ENCODE results near the gene CPNE7. TPM values are rescaled to one million over a fixed set of nuclear protein-coding genes. Genes with fewer than 3 reads are reported as not detected.

Gene CPNE7
- total and polyA plus RNA-seq, 2 donors (not counting 1 experiment from before 2014, with no cell fraction given) = 0.51 to 0.76 TPM

GRCh38 chr16:89571636-89572035 lies 3.9 kb upstream of the CPNE7 start:
- no peak overlapping the region for H2AFZ ChIP-seq (ENCODE audit: insufficient read depth, low read depth, low read length, poor library complexity, severe bottlenecking)
- Mint-ChIP-seq H3K9me3 (ENCODE audit: insufficient read depth) (no peaks in the 10 kb centered on the region), H3K27me3 (peaks cover 14% of the 10 kb centered on the region), H3K4me3 (peak overlapping the region; percentile 32), H3K27ac (no peak overlapping the region), H3K4me1 (peaks cover 16% of the 10 kb centered on the region)
- H3K79me2 ChIP-seq (ENCODE audit: control insufficient read depth, insufficient read depth, low read length) = no peaks in the 10 kb centered on the region
- CTCF ChIA-PET = interaction anchor here (1.4 kb wide), 1 partner anchor 289 kb away, joined by 5 read pairs; no protein-coding TSS in a partner anchor
- peaks cover 4% of the 10 kb centered on the region for H4K20me1 ChIP-seq (ENCODE audit: control insufficient read depth, insufficient read depth, low read length, poor library complexity, severe bottlenecking)
- intact Hi-C loops (cut with micrococcal nuclease) = no loop called here
- H3K4me1 ChIP-seq (ENCODE audit: control insufficient read depth in 2 of 2, insufficient read depth in 2 of 2, low read length in 2 of 2) = peaks cover 29 to 30% of the 10 kb centered on the region in 2 donors
- DNase-seq (no peak), ATAC-seq (ENCODE audit: low read depth) (no peak)
- no peaks in the 10 kb centered on the region for H3K36me3 ChIP-seq (replicated peaks in 1 of 2; ENCODE audit: control extremely low read depth in 1 of 2, control insufficient read depth in 1 of 2, extremely low read depth in 1 of 2, insufficient read depth in 2 of 2, low read length in 1 of 2)
- peak overlapping the region; percentile 42 for H3K4me2 ChIP-seq (replicated peaks; ENCODE audit: low read depth, low read length, poor library complexity, severe bottlenecking)
- no peak for TF ChIP-seq CTCF (IDR thresholded peaks at IDR 0.05)
- TF ChIP-seq EZH2 (IDR thresholded peaks at IDR 0.05; ENCODE audit: borderline replicate concordance, insufficient read depth, low read depth, low read length, poor library complexity, severe bottlenecking) = no peak
- peaks cover 0 to 26% (median 5%) of the 10 kb centered on the region in 4 experiments for H3K27me3 ChIP-seq (replicated peaks in 1 of 4; ENCODE audit: control extremely low read depth in 1 of 4, control insufficient read depth in 3 of 4, insufficient read depth in 4 of 4, low read length in 3 of 4)
- H3K9ac ChIP-seq (ENCODE audit: low read length) = no peak overlapping the region
- H3K27ac ChIP-seq (ENCODE audit: low read length in 2 of 2) = no peak overlapping the region
- H3K9me3 ChIP-seq (ENCODE audit: control extremely low read depth in 1 of 3, control insufficient read depth in 2 of 3, insufficient read depth in 1 of 3, low read length in 2 of 3) = no peaks in the 10 kb centered on the region
- 86% methylated on average over 18 of the region's 18 CpGs for WGBS (ENCODE audit: insufficient coverage)
- POLR2A ChIA-PET = no interaction called here
- no peak overlapping the region for H3K4me3 ChIP-seq (ENCODE audit: control extremely low read depth in 1 of 5, extremely low read depth in 1 of 5, insufficient read depth in 1 of 5, low read depth in 2 of 5, low read length in 4 of 5)

GRCh38 chr16:89572073-89572484 lies 3.5 kb upstream of the CPNE7 start:
- Histone ChIP-seq H3K4me1 (ENCODE audit: control insufficient read depth in 2 of 2, insufficient read depth in 2 of 2, low read length in 2 of 2) (peaks cover 29 to 30% of the 10 kb centered on the region in 2 donors), H3K4me2 (replicated peaks; ENCODE audit: low read depth, low read length, poor library complexity, severe bottlenecking) (peak overlapping the region; percentile 42), H3K79me2 (ENCODE audit: control insufficient read depth, insufficient read depth, low read length) (no peaks in the 10 kb centered on the region), H4K20me1 (ENCODE audit: control insufficient read depth, insufficient read depth, low read length, poor library complexity, severe bottlenecking) (peaks cover 4% of the 10 kb centered on the region), H3K9me3 (ENCODE audit: control extremely low read depth in 1 of 3, control insufficient read depth in 2 of 3, insufficient read depth in 1 of 3, low read length in 2 of 3) (no peaks in the 10 kb centered on the region), H3K27ac (ENCODE audit: low read length in 2 of 2) (no peak overlapping the region), H3K27me3 (replicated peaks in 1 of 4; ENCODE audit: control extremely low read depth in 1 of 4, control insufficient read depth in 3 of 4, insufficient read depth in 4 of 4, low read length in 3 of 4) (peaks cover 0 to 26% (median 5%) of the 10 kb centered on the region in 4 experiments), H3K9ac (ENCODE audit: low read length) (no peak overlapping the region), H3K36me3 (replicated peaks in 1 of 2; ENCODE audit: control extremely low read depth in 1 of 2, control insufficient read depth in 1 of 2, extremely low read depth in 1 of 2, insufficient read depth in 2 of 2, low read length in 1 of 2) (no peaks in the 10 kb centered on the region), H2AFZ (ENCODE audit: insufficient read depth, low read depth, low read length, poor library complexity, severe bottlenecking) (no peak overlapping the region), H3K4me3 (ENCODE audit: control extremely low read depth in 1 of 5, extremely low read depth in 1 of 5, insufficient read depth in 1 of 5, low read depth in 2 of 5, low read length in 4 of 5) (no peak overlapping the region)
- no peak for TF ChIP-seq CTCF (IDR thresholded peaks at IDR 0.05)
- no peak for TF ChIP-seq EZH2 (IDR thresholded peaks at IDR 0.05; ENCODE audit: borderline replicate concordance, insufficient read depth, low read depth, low read length, poor library complexity, severe bottlenecking)
- WGBS (ENCODE audit: insufficient coverage) = 28% methylated on average over 14 of the region's 14 CpGs
- H3K4me1 Mint-ChIP-seq = peaks cover 16% of the 10 kb centered on the region
- POLR2A ChIA-PET = no interaction called here
- H3K9me3 Mint-ChIP-seq (ENCODE audit: insufficient read depth) = no peaks in the 10 kb centered on the region
- intact Hi-C loops (cut with micrococcal nuclease) = no loop called here
- CTCF ChIA-PET = interaction anchor here (1.4 kb wide), 1 partner anchor 289 kb away, joined by 5 read pairs; no protein-coding TSS in a partner anchor
- DNase-seq (peak; percentile 57), ATAC-seq (ENCODE audit: low read depth) (peak; percentile 17)
- peak overlapping the region; percentile 78 for H3K27ac Mint-ChIP-seq
- peak overlapping the region; percentile 68 for H3K4me3 Mint-ChIP-seq
- peaks cover 14% of the 10 kb centered on the region for H3K27me3 Mint-ChIP-seq

All from B cell (primary cell).